IMR-90 (cell line): Measurements from ENCODE around the gene CD38. TPM values are rescaled to one million over a fixed set of nuclear protein-coding genes. Genes with fewer than 3 reads are reported as not detected.

ENCODE experiments used
- ATAC-seq: fragments of 200-7000 bp; cut with Tn5 transposase; 2 replicates; pipeline ENCODE4 v1.9.1; 2020; ENCODE audit warnings: low read depth, mild to moderate bottlenecking, moderate library complexity
- BruUV-seq: library from RNA; stranded (reverse); fragments of 400-500 nt; replicated peaks from 2 replicates; lab custom pipeline; 2021; lab: Mats Ljungman, UMichigan
- CTCF ChIA-PET: fragments of 300-600 bp; formaldehyde crosslinking; extraction: SDS; loops from one replicate; lab custom pipeline; 2021; ENCODE audit warnings: antibody characterized with exemption; lab: Yijun Ruan, JAX
- POLR2A ChIA-PET: fragments of 300-600 bp; sonication (Branson Sonifier 250); formaldehyde crosslinking; loops from one replicate; lab custom pipeline; 2022; ENCODE audit warnings: antibody characterized with exemption; ENCODE audit not compliant: unreplicated experiment; lab: Charles Lee
- DNase-seq: peaks from one replicate; pipeline ENCODE4 v3.0.0; 2013
- H2AFZ ChIP-seq: replicated peaks from 2 replicates; pipeline ENCODE3; 2013; ENCODE audit warnings: low read length, mild to moderate bottlenecking; ENCODE audit not compliant: poor library complexity
- H2AK5ac ChIP-seq: 2 replicates; pipeline ENCODE4 v1.6.1; 2013; ENCODE audit warnings: low read depth, low read length, inconsistent platforms
- H2AK9ac ChIP-seq: replicated peaks from 2 replicates; pipeline ENCODE3; 2013; ENCODE audit warnings: mild to moderate bottlenecking, low read depth, low read length, moderate library complexity; ENCODE audit not compliant: poor library complexity
- H2BK120ac ChIP-seq: 2 replicates; pipeline ENCODE4 v1.6.1; 2013; ENCODE audit warnings: low read depth, low read length, inconsistent platforms
- H2BK15ac ChIP-seq: 3 replicates; pipeline ENCODE4 v1.6.1; 2013; ENCODE audit warnings: low read depth, low read length, inconsistent platforms
- H2BK20ac ChIP-seq: 2 replicates; pipeline ENCODE4 v1.6.1; 2013; ENCODE audit warnings: low read depth, mild to moderate bottlenecking, inconsistent platforms, low read length, moderate library complexity
- H2BK5ac ChIP-seq: 2 replicates; pipeline ENCODE4 v1.6.1; 2013; ENCODE audit warnings: mild to moderate bottlenecking, low read depth, low read length, inconsistent platforms; ENCODE audit not compliant: poor library complexity, severe bottlenecking
- H3K14ac ChIP-seq: replicated peaks from 2 replicates; pipeline ENCODE4 v1.6.1; 2013; ENCODE audit warnings: low read depth, low read length, inconsistent platforms
- H3K18ac ChIP-seq: 2 replicates; pipeline ENCODE4 v1.6.1; 2013; ENCODE audit warnings: low read depth, low read length, control low read depth
- H3K23ac ChIP-seq: 2 replicates; pipeline ENCODE4 v1.6.1; 2013; ENCODE audit warnings: low read depth, low read length, inconsistent platforms
- H3K27ac ChIP-seq: 2 replicates; pipeline ENCODE4 v1.5.1; 2013; ENCODE audit warnings: mild to moderate bottlenecking, control low read depth, low read length; ENCODE audit not compliant: insufficient read depth
- H3K27me3 ChIP-seq: 2 replicates; pipeline ENCODE4 v1.6.1; 2013; ENCODE audit warnings: low read length; ENCODE audit not compliant: control insufficient read depth, insufficient read depth
- H3K36me3 ChIP-seq: 2 replicates; pipeline ENCODE4 v1.6.1; 2013; ENCODE audit warnings: low read length, mixed read lengths; ENCODE audit not compliant: control insufficient read depth, insufficient read depth
- H3K4ac ChIP-seq: 2 replicates; pipeline ENCODE4 v1.6.1; 2013; ENCODE audit warnings: low read depth, low read length, inconsistent platforms
- H3K4me1 ChIP-seq: 2 replicates; pipeline ENCODE4 v1.6.1; 2013; ENCODE audit warnings: low read length, mixed read lengths; ENCODE audit not compliant: control insufficient read depth, insufficient read depth
- H3K4me2 ChIP-seq: 2 replicates; pipeline ENCODE4 v1.6.1; 2013; ENCODE audit warnings: low read depth, mild to moderate bottlenecking, control low read depth, low read length, moderate library complexity
- H3K4me3 ChIP-seq: 2 replicates; pipeline ENCODE4 v1.5.1; 2013; ENCODE audit warnings: low read depth, mild to moderate bottlenecking, control low read depth, low read length, moderate library complexity; ENCODE audit not compliant: insufficient read depth
- H3K56ac ChIP-seq: 2 replicates; pipeline ENCODE4 v1.6.1; 2013; ENCODE audit warnings: low read length, inconsistent platforms; ENCODE audit not compliant: insufficient read depth; ENCODE audit errors: extremely low read depth
- H3K79me1 ChIP-seq, 2 experiments: 2 replicates each; pipeline ENCODE4 v1.6.1; 2013; ENCODE audit warnings: low read length in 2 of 2, inconsistent platforms in 1 of 2, low read depth in 1 of 2
- H3K9ac ChIP-seq: 2 replicates; pipeline ENCODE4 v1.6.1; 2013; ENCODE audit warnings: low read depth, low read length, control low read depth
- H3K9me1 ChIP-seq: 2 replicates; pipeline ENCODE4 v1.6.1; 2013; ENCODE audit warnings: low read length, inconsistent platforms; ENCODE audit not compliant: insufficient read depth
- H3K9me3 ChIP-seq: 2 replicates; pipeline ENCODE4 v1.6.1; 2013; ENCODE audit warnings: low read length; ENCODE audit not compliant: control insufficient read depth, insufficient read depth
- H4K20me1 ChIP-seq: 2 replicates; pipeline ENCODE4 v1.6.1; 2013; ENCODE audit warnings: low read length, inconsistent platforms; ENCODE audit not compliant: insufficient read depth
- H4K5ac ChIP-seq: 2 replicates; pipeline ENCODE4 v1.6.1; 2013; ENCODE audit warnings: mild to moderate bottlenecking, low read depth, low read length, control low read depth
- H4K8ac ChIP-seq, 2 experiments: 2 replicates each; pipeline ENCODE4 v1.6.1; 2013; ENCODE audit warnings: low read depth in 2 of 2, low read length in 2 of 2, control low read depth in 1 of 2, inconsistent platforms in 1 of 2
- H4K91ac ChIP-seq: 2 replicates; pipeline ENCODE4 v1.6.1; 2013; ENCODE audit warnings: low read depth, low read length, inconsistent platforms; ENCODE audit not compliant: insufficient read depth
- BHLHE40 ChIP-seq: fragments of 150-350 bp; IDR thresholded peaks from 2 replicates; pipeline ENCODE4 v1.6.1; 2016; ENCODE audit warnings: mild to moderate bottlenecking, low read depth, low read length
- CEBPB ChIP-seq: IDR thresholded peaks from 2 replicates; pipeline ENCODE4 v1.6.1; 2012; ENCODE audit warnings: low read depth, low read length, improper control_type of control experiment
- CHD1 ChIP-seq: IDR thresholded peaks from 2 replicates; pipeline ENCODE4 v1.6.1; 2012; ENCODE audit warnings: low read depth, low read length, improper control_type of control experiment
- FOS ChIP-seq: fragments of 150-350 bp; IDR thresholded peaks from 2 replicates; pipeline ENCODE4 v1.6.1; 2016; ENCODE audit warnings: low read depth, low read length
- MAFK ChIP-seq: IDR thresholded peaks from 2 replicates; pipeline ENCODE4 v1.6.1; 2012; ENCODE audit warnings: low read depth, low read length, improper control_type of control experiment
- MAZ ChIP-seq: IDR thresholded peaks from 2 replicates; pipeline ENCODE4 v1.6.1; 2012; ENCODE audit warnings: low read depth, mild to moderate bottlenecking, low read length, improper control_type of control experiment, moderate library complexity, borderline replicate concordance
- MXI1 ChIP-seq: IDR thresholded peaks from 2 replicates; pipeline ENCODE4 v1.6.1; 2012; ENCODE audit warnings: low read depth, mild to moderate bottlenecking, low read length, moderate library complexity, borderline replicate concordance
- NFE2L2 ChIP-seq: fragments of 150-350 bp; IDR thresholded peaks from 2 replicates; pipeline ENCODE4 v1.6.1; 2016; ENCODE audit warnings: low read depth, mild to moderate bottlenecking, low read length
- RAD21 ChIP-seq: IDR thresholded peaks from 2 replicates; pipeline ENCODE4 v1.6.1; 2012; ENCODE audit warnings: low read length, improper control_type of control experiment
- RFX5 ChIP-seq: IDR thresholded peaks from 2 replicates; pipeline ENCODE4 v1.8.0; 2012; ENCODE audit warnings: low read depth, mild to moderate bottlenecking, low read length, moderate library complexity
- SMC3 ChIP-seq: fragments of 150-350 bp; IDR thresholded peaks from 2 replicates; pipeline ENCODE4 v1.6.1; 2016; ENCODE audit warnings: low read depth, mild to moderate bottlenecking, antibody characterized with exemption, low read length, moderate library complexity
- WGBS, 2 experiments: methylation state at CpG; one replicate each; pipeline versions ENCODE4 v1.1.5 to v1.1.7; 2013; ENCODE audit warnings: missing lambda C conversion rate in 2 of 2; ENCODE audit not compliant: insufficient read length in 1 of 2; ENCODE audit errors: extremely low coverage in 2 of 2; 5-methylcytosine and 5-hydroxymethylcytosine counted together
- dilution Hi-C: fragments of 300-500 bp; cut with HindIII; formaldehyde crosslinking; loops from one replicate; pipeline ENCODE4 v1.14.3; 2018; ENCODE audit warnings: low sequenced_read_pairs; ENCODE audit not compliant: unreplicated experiment
- in situ Hi-C: fragments of 300-500 bp; cut with MboI; formaldehyde crosslinking; loops from 3 replicates; pipeline ENCODE4 v1.14.3; 2019; ENCODE audit warnings: low sequenced_read_pairs, inconsistent platforms, mixed read lengths
- intact Hi-C: fragments of 100-400 bp; cut with micrococcal nuclease; formaldehyde crosslinking; loops from 2 replicates; pipeline ENCODE4 v1.10.0; 2022
- polyA plus RNA-seq, 3 experiments: library from polyadenylated mRNA; depleted of rRNA; stranded (reverse); fragments of >200 nt; gene quantifications; 2 replicates each; pipeline ENCODE4 v1.2.3, GENCODE V29; 2012; ENCODE audit warnings: low replicate concordance in 1 of 3
- total RNA-seq: library from RNA; depleted of rRNA; stranded (reverse); fragments of >200 nt; gene quantifications from 2 replicates; pipeline ENCODE4 v1.2.3, GENCODE V29; 2012
- TF ChIP-seq, protein P1 (sequence below): fragments of 150-350 bp; IDR thresholded peaks from 2 replicates; pipeline ENCODE4 v1.6.1; 2016; ENCODE audit warnings: low read depth, mild to moderate bottlenecking, low read length, moderate library complexity, borderline replicate concordance
- TF ChIP-seq, protein P2 (sequence below): conservative IDR thresholded peaks from 2 replicates; pipeline ENCODE4 v1.5.1; 2012; ENCODE audit warnings: mild to moderate bottlenecking, low read depth, low read length, improper control_type of control experiment

Gene CD38
- total and polyA plus RNA-seq, 2 of the 4 experiments (the other 2 are of a cell fraction) = not detected

DNA sequence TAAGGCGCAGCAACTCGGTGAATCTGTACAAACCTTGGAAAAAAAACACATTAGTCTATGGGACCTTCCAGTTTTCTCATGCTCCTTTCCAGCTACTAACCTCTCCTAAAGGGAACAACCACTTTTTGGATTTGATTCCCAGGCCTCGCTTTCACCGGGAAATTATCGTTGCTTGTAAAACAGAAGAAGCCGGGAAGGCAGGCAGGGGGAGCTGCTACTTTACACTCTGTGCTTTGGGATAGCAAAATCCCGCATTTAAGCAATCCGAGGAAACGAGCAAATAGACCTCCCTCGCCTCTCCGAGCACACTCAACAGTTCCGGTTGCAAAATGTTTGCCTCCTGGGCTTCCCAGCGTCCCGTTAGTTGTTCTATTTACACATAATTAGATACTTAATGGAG, 1.2 kb downstream of the CD38 start:
- WGBS, 2 experiments = 0% methylated on average over 2 of the region's 14 CpGs; no CpG with 5 or more reads in 1 of the 2 experiments
- Histone ChIP-seq H2BK20ac (no peak overlapping the region), H3K4me1 (no peaks in the 10 kb centered on the region; the same call in 1 of the 2 replicates), H3K4me3 (peak overlapping the region; percentile 30), H2BK15ac (no peak overlapping the region), H3K27me3 (peaks cover 54% of the 10 kb centered on the region), H2BK120ac (no peak overlapping the region), H2AK9ac (no peak overlapping the region), H3K14ac (no peak overlapping the region), H3K79me1 (no peaks in the 10 kb centered on the region), H3K4ac (no peak overlapping the region), H4K8ac (no peak overlapping the region), H3K18ac (no peak overlapping the region), H3K23ac (no peak overlapping the region; the same call in 1 of the 2 replicates), H2BK5ac (no peak overlapping the region), H4K5ac (no peak overlapping the region), H3K9me3 (no peaks in the 10 kb centered on the region), H4K20me1 (no peaks in the 10 kb centered on the region), H3K56ac (no peak overlapping the region), H3K9me1 (no peaks in the 10 kb centered on the region), H2AK5ac (no peak overlapping the region), H4K91ac (no peak overlapping the region), H3K27ac (no peak overlapping the region), H3K4me2 (peak overlapping the region; percentile 78), H3K9ac (no peak overlapping the region), H2AFZ (no peak overlapping the region), H3K36me3 (no peaks in the 10 kb centered on the region)
- peak; percentile 80 for ATAC-seq
- POLR2A ChIA-PET = no interaction called here
- intact Hi-C loops = no loop called here
- CTCF ChIA-PET = interaction anchor here (0.6 kb wide), 1 partner anchor 14 kb away, joined by 3 read pairs; no protein-coding TSS in a partner anchor
- TF ChIP-seq MAFK (no peak), NFE2L2 (no peak), RAD21 (no peak; the same call in 1 of the 2 replicates), MAZ (no peak), CEBPB (peak; percentile 23; the same call in 1 of the 2 replicates), RFX5 (no peak), MXI1 (no peak), FOS (no peak), BHLHE40 (no peak), CHD1 (no peak), SMC3 (no peak)
- TF ChIP-seq, protein P1, sequence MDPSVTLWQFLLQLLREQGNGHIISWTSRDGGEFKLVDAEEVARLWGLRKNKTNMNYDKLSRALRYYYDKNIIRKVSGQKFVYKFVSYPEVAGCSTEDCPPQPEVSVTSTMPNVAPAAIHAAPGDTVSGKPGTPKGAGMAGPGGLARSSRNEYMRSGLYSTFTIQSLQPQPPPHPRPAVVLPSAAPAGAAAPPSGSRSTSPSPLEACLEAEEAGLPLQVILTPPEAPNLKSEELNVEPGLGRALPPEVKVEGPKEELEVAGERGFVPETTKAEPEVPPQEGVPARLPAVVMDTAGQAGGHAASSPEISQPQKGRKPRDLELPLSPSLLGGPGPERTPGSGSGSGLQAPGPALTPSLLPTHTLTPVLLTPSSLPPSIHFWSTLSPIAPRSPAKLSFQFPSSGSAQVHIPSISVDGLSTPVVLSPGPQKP = no peak
- TF ChIP-seq, protein P2, sequence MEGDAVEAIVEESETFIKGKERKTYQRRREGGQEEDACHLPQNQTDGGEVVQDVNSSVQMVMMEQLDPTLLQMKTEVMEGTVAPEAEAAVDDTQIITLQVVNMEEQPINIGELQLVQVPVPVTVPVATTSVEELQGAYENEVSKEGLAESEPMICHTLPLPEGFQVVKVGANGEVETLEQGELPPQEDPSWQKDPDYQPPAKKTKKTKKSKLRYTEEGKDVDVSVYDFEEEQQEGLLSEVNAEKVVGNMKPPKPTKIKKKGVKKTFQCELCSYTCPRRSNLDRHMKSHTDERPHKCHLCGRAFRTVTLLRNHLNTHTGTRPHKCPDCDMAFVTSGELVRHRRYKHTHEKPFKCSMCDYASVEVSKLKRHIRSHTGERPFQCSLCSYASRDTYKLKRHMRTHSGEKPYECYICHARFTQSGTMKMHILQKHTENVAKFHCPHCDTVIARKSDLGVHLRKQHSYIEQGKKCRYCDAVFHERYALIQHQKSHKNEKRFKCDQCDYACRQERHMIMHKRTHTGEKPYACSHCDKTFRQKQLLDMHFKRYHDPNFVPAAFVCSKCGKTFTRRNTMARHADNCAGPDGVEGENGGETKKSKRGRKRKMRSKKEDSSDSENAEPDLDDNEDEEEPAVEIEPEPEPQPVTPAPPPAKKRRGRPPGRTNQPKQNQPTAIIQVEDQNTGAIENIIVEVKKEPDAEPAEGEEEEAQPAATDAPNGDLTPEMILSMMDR = peak; percentile 39
- in situ Hi-C loops = no loop called here
- dilution Hi-C loops = no loop called here
- peak; percentile 53 for DNase-seq
- BruUV-seq = no TSS peak
